Stimulated activated CD8-positive, alpha-beta memory T cell treated with anti-CD3 and anti-CD28 coated beads, Interleukin-15, amount 100 ng/mL, for 48 hours (primary cell): ENCODE data around the gene SPAG17.
"Not testable (repeated sequence)": the region's sequence is repeated elsewhere in the genome, so short reads cannot be mapped to it uniquely, and the experiment has no call there.

Experiments
- DNase-seq, 2 donors: peaks; one replicate each; pipeline ENCODE4 v3.0.0-alpha.2; 2020; ENCODE audit warnings: low read depth in 2 of 2

The SPAG17 gene

GRCh38 chr1:117981455-117982192, 203.4 kb downstream of the SPAG17 start:
- DNase-seq, result no peak

- no peak for DNase-seq
These were observed 208.6 kb downstream of the SPAG17 start for GRCh38 chr1:117976381-117976780.

- no peak for DNase-seq
These were observed 213.3 kb downstream of the SPAG17 start for GRCh38 chr1:117971777-117972176.

- no peak for DNase-seq
These were observed 214.8 kb downstream of the SPAG17 start for GRCh38 chr1:117970252-117970651.

- DNase-seq, result no peak
These were observed 217.1 kb downstream of the SPAG17 start for GRCh38 chr1:117967881-117968280.

- no peak for DNase-seq
These were observed 217.6 kb downstream of the SPAG17 start for GRCh38 chr1:117967477-117967876.

- DNase-seq, result no peak
These were observed 220.6 kb downstream of the SPAG17 start for GRCh38 chr1:117964290-117965038.

- DNase-seq, result no peak
These were observed 225.7 kb downstream of the SPAG17 start for GRCh38 chr1:117959364-117959763.

GRCh38 chr1:117952386-117952785, 232.6 kb downstream of the SPAG17 start:
- no peak for DNase-seq

- DNase-seq, result no peak
These were observed 242.7 kb downstream of the SPAG17 start for GRCh38 chr1:117942293-117942692.

- no peak for DNase-seq
These were observed 251.3 kb downstream of the SPAG17 start for GRCh38 chr1:117933769-117934168.

- no peak for DNase-seq
These were observed 252.5 kb downstream of the SPAG17 start for GRCh38 chr1:117932576-117932975.

- no peak for DNase-seq
These were observed 254.5 kb downstream of the SPAG17 start for GRCh38 chr1:117930484-117930883.

- DNase-seq, result no peak
These were observed 254.9 kb downstream of the SPAG17 start for GRCh38 chr1:117930173-117930447.

- DNase-seq, result peak; percentile 91 to 95
These were observed 255.5 kb downstream of the SPAG17 start, which contains the start of the genes GDAP2 and WDR3 for GRCh38 chr1:117929343-117930172. TSS of gene GDAP2 (minus strand) at chr1:117929621. CDS start at chr1:117920357, 9,264 bp downstream. TSS of gene WDR3 (plus strand) at chr1:117929739. CDS start at chr1:117933320, 3,581 bp downstream.

GRCh38 chr1:117928881-117929342, 256.1 kb downstream of the SPAG17 start:
- DNase-seq, result peak in 1 of 2 donors; percentile 5

- DNase-seq, result no peak
These were observed 259.0 kb downstream of the SPAG17 start for GRCh38 chr1:117925981-117926380.

GRCh38 chr1:117922717-117923116, 262.3 kb downstream of the SPAG17 start:
- not testable (repeated sequence) for DNase-seq

GRCh38 chr1:117921991-117922390, 263.0 kb downstream of the SPAG17 start:
- DNase-seq, result no peak

GRCh38 chr1:117919376-117919775, 265.7 kb downstream of the SPAG17 start:
- no peak for DNase-seq

GRCh38 chr1:117911051-117911450, 274.0 kb downstream of the SPAG17 start:
- DNase-seq, result no peak

- no peak for DNase-seq
These were observed 280.0 kb downstream of the SPAG17 start for GRCh38 chr1:117905019-117905418.
